Neuronal stem cell (in vitro differentiated cells): ENCODE results near the gene RPS6KB1.
"Not testable (repeated sequence)": the region's sequence is repeated elsewhere in the genome, so short reads cannot be mapped to it uniquely, and the experiment has no call there.

Source experiments
- DNase-seq: peaks from one replicate; pipeline ENCODE4 v3.0.0-alpha.2; 2013; ENCODE audit warnings: low spot score
- H2AFZ ChIP-seq: one replicate; pipeline ENCODE4 v1.6.1; 2013; ENCODE audit warnings: mild to moderate bottlenecking, low read length, inconsistent platforms
- H2AK5ac ChIP-seq: 2 replicates; pipeline ENCODE4 v1.6.1; 2013; ENCODE audit warnings: low read depth, mild to moderate bottlenecking, inconsistent platforms, low read length, moderate library complexity, mixed read lengths
- H2BK120ac ChIP-seq: 2 replicates; pipeline ENCODE4 v1.6.1; 2013; ENCODE audit warnings: low read depth, mild to moderate bottlenecking, inconsistent platforms, low read length, moderate library complexity, mixed read lengths
- H2BK12ac ChIP-seq: one replicate; pipeline ENCODE4 v1.6.1; 2013; ENCODE audit warnings: low read length, inconsistent platforms
- H2BK15ac ChIP-seq: 2 replicates; pipeline ENCODE4 v1.6.1; 2013; ENCODE audit warnings: mild to moderate bottlenecking, low read length, inconsistent platforms, mixed read lengths
- H2BK5ac ChIP-seq: one replicate; pipeline ENCODE4 v1.6.1; 2013; ENCODE audit warnings: inconsistent platforms, mild to moderate bottlenecking, low read length, moderate library complexity
- H3K14ac ChIP-seq: one replicate; pipeline ENCODE4 v1.6.1; 2013; ENCODE audit warnings: low read length, inconsistent platforms
- H3K18ac ChIP-seq: 2 replicates; pipeline ENCODE4 v1.6.1; 2013; ENCODE audit warnings: low read length, inconsistent platforms
- H3K23ac ChIP-seq: 2 replicates; pipeline ENCODE4 v1.6.1; 2013; ENCODE audit warnings: low read depth, mild to moderate bottlenecking, mixed read lengths, low read length, inconsistent platforms; ENCODE audit not compliant: poor library complexity
- H3K27ac ChIP-seq: replicated peaks from 3 replicates; pipeline ENCODE4 v1.5.1; 2013; ENCODE audit warnings: low read length, inconsistent platforms
- H3K27me3 ChIP-seq, 3 experiments: 2 replicates each; pipeline ENCODE4 v1.6.1; 2013; ENCODE audit warnings: low read length in 3 of 3, mild to moderate bottlenecking in 2 of 3, inconsistent platforms in 1 of 3, low read depth in 1 of 3, mixed read lengths in 1 of 3, moderate library complexity in 1 of 3; ENCODE audit not compliant: control insufficient read depth in 3 of 3, insufficient read depth in 3 of 3
- H3K36me3 ChIP-seq, 2 donors: replicated peaks in 1 of 2; 2 replicates each; pipeline ENCODE4 v1.6.1; 2013; ENCODE audit warnings: low read length in 2 of 2; ENCODE audit not compliant: control insufficient read depth in 2 of 2, insufficient read depth in 2 of 2
- H3K4ac ChIP-seq: 2 replicates; pipeline ENCODE4 v1.6.1; 2013; ENCODE audit warnings: inconsistent platforms, mild to moderate bottlenecking, low read length, moderate library complexity
- H3K4me1 ChIP-seq, 2 donors: 1 replicate in 1 of 2; 2 replicates in 1 of 2; pipeline ENCODE4 v1.6.1; 2013; ENCODE audit warnings: low read length in 2 of 2, low read depth in 1 of 2; ENCODE audit not compliant: control insufficient read depth in 2 of 2, insufficient read depth in 1 of 2
- H3K4me2 ChIP-seq: one replicate; pipeline ENCODE4 v1.6.1; 2013; ENCODE audit warnings: mild to moderate bottlenecking, low read length, inconsistent platforms; ENCODE audit not compliant: insufficient read depth, poor library complexity, severe bottlenecking
- H3K4me3 ChIP-seq, 2 donors: 2 replicates each; pipeline ENCODE4 v1.5.1; 2013; ENCODE audit warnings: low read length in 2 of 2, mild to moderate bottlenecking in 2 of 2, inconsistent platforms in 1 of 2, moderate library complexity in 1 of 2
- H3K79me1 ChIP-seq: one replicate; pipeline ENCODE4 v1.6.1; 2013; ENCODE audit warnings: low read depth, mild to moderate bottlenecking, inconsistent platforms, low read length, moderate library complexity
- H3K9ac ChIP-seq: one replicate; pipeline ENCODE4 v1.6.1; 2013; ENCODE audit warnings: mild to moderate bottlenecking, low read depth, low read length, inconsistent platforms; ENCODE audit not compliant: poor library complexity
- H3K9me3 ChIP-seq, 2 donors: replicated peaks in 1 of 2; 2 replicates each; pipeline versions ENCODE3 to v1.6.1; 2013; ENCODE audit warnings: low read length in 2 of 2, mild to moderate bottlenecking in 2 of 2, inconsistent platforms in 1 of 2, low read depth in 1 of 2, mixed read lengths in 1 of 2, moderate library complexity in 1 of 2; ENCODE audit not compliant: control insufficient read depth in 2 of 2, insufficient read depth in 1 of 2
- H4K8ac ChIP-seq: one replicate; pipeline ENCODE4 v1.6.1; 2013; ENCODE audit warnings: low read depth, mild to moderate bottlenecking, inconsistent platforms, low read length, moderate library complexity
- H4K91ac ChIP-seq: one replicate; pipeline ENCODE4 v1.6.1; 2013; ENCODE audit warnings: low read length, low read depth, mild to moderate bottlenecking, inconsistent platforms; ENCODE audit not compliant: poor library complexity
- whole genome bisulfite sequencing, 2 donors: extraction: QIAGEN DNeasy Blood & Tissue Kit; methylation state at CpG; one replicate each; pipeline ENCODE4 v1.1.7; 2013; ENCODE audit warnings: missing lambda C conversion rate in 2 of 2, mixed read lengths in 1 of 2; ENCODE audit not compliant: insufficient read length in 2 of 2, insufficient replicate concordance in 1 of 2; ENCODE audit errors: extremely low coverage in 2 of 2; 5-methylcytosine and 5-hydroxymethylcytosine counted together

The RPS6KB1 gene

GRCh38 chr17:59846394-59847165 is 46.3 kb upstream of the RPS6KB1 start:
- Histone ChIP-seq H2AFZ (no peak overlapping the region), H3K14ac (no peak overlapping the region), H3K9me3 (no peaks in the 10 kb centered on the region), H3K4me2 (no peak overlapping the region), H3K27me3 (no peaks in the 10 kb centered on the region), H2BK5ac (no peak overlapping the region), H3K18ac (no peak overlapping the region), H3K79me1 (no peaks in the 10 kb centered on the region), H3K27ac (no peak overlapping the region), H4K8ac (no peak overlapping the region), H3K4me1 (peaks cover 2 to 16% of the 10 kb centered on the region in 2 donors), H3K36me3 (peaks cover 0 to 7% of the 10 kb centered on the region in 2 donors), H3K4me3 (no peak overlapping the region), H4K91ac (no peak overlapping the region), H2BK15ac (no peak overlapping the region), H3K23ac (no peak overlapping the region), H3K4ac (no peak overlapping the region), H3K9ac (no peak overlapping the region), H2BK12ac (no peak overlapping the region), H2AK5ac (no peak overlapping the region), H2BK120ac (no peak overlapping the region)
- no peak for DNase-seq
- no CpG with 5 or more reads among the region's 7 CpGs for WGBS, 2 donors

- H2AFZ ChIP-seq = no peak overlapping the region
Observed at GRCh38 chr17:59848385-59848668, 44.6 kb upstream of the RPS6KB1 start.

GRCh38 chr17:59848778-59849177 is 44.1 kb upstream of the RPS6KB1 start:
- no peak overlapping the region for H3K4ac ChIP-seq
- H3K23ac ChIP-seq = no peak overlapping the region
- H4K8ac ChIP-seq = no peak overlapping the region
- H2BK120ac ChIP-seq = no peak overlapping the region
- peaks cover 3 to 19% of the 10 kb centered on the region in 2 donors for H3K4me1 ChIP-seq
- no peaks in the 10 kb centered on the region for H3K79me1 ChIP-seq
- H2AFZ ChIP-seq = no peak overlapping the region
- no peaks in the 10 kb centered on the region for H3K27me3 ChIP-seq
- no peaks in the 10 kb centered on the region for H3K36me3 ChIP-seq
- no peak overlapping the region for H3K4me2 ChIP-seq
- H2AK5ac ChIP-seq = no peak overlapping the region
- DNase-seq = no peak
- no peak overlapping the region for H3K14ac ChIP-seq
- H3K4me3 ChIP-seq = no peak overlapping the region
- H2BK15ac ChIP-seq = no peak overlapping the region
- H2BK5ac ChIP-seq = no peak overlapping the region
- H3K18ac ChIP-seq = no peak overlapping the region
- no peak overlapping the region for H4K91ac ChIP-seq
- H3K27ac ChIP-seq = no peak overlapping the region
- H2BK12ac ChIP-seq = no peak overlapping the region
- no peaks in the 10 kb centered on the region for H3K9me3 ChIP-seq
- no CpG with 5 or more reads among the region's 7 CpGs for WGBS, 2 donors
- H3K9ac ChIP-seq = no peak overlapping the region

More at GRCh38 chr17:59848385-59848668, 44.6 kb upstream of the RPS6KB1 start:
- H3K4me3 ChIP-seq = no peak overlapping the region
- H4K91ac ChIP-seq = no peak overlapping the region
- no peak overlapping the region for H2BK15ac ChIP-seq
- no peaks in the 10 kb centered on the region for H3K9me3 ChIP-seq
- H3K4ac ChIP-seq = no peak overlapping the region
- no CpG with 5 or more reads among the region's 6 CpGs for WGBS, 2 donors
- H2BK5ac ChIP-seq = no peak overlapping the region
- no peak overlapping the region for H2AK5ac ChIP-seq
- H3K4me1 ChIP-seq = peaks cover 3 to 19% of the 10 kb centered on the region in 2 donors
- H3K9ac ChIP-seq = no peak overlapping the region
- no peak overlapping the region for H3K27ac ChIP-seq
- H3K4me2 ChIP-seq = no peak overlapping the region
- no peak overlapping the region for H3K14ac ChIP-seq
- no peaks in the 10 kb centered on the region for H3K36me3 ChIP-seq
- H2BK120ac ChIP-seq = no peak overlapping the region
- DNase-seq = no peak
- H2BK12ac ChIP-seq = no peak overlapping the region
- no peaks in the 10 kb centered on the region for H3K79me1 ChIP-seq
- H4K8ac ChIP-seq = no peak overlapping the region
- H3K27me3 ChIP-seq = no peaks in the 10 kb centered on the region
- H3K18ac ChIP-seq = no peak overlapping the region
- no peak overlapping the region for H3K23ac ChIP-seq

GRCh38 chr17:59850311-59850710 is 42.6 kb upstream of the RPS6KB1 start:
- H3K36me3 ChIP-seq, H3K27ac ChIP-seq, DNase-seq, H2AFZ ChIP-seq, H3K23ac ChIP-seq, H4K8ac ChIP-seq, H2BK12ac ChIP-seq, H4K91ac ChIP-seq, H3K79me1 ChIP-seq, H3K9me3 ChIP-seq, H2BK15ac ChIP-seq, H3K9ac ChIP-seq, H3K18ac ChIP-seq, H3K27me3 ChIP-seq, H3K4me3 ChIP-seq, H3K4me2 ChIP-seq, H2BK5ac ChIP-seq, H2AK5ac ChIP-seq, H2BK120ac ChIP-seq, H3K4ac ChIP-seq, H3K14ac ChIP-seq: not testable (repeated sequence)
- WGBS, 2 donors = no CpG with 5 or more reads among the region's 15 CpGs
- H3K4me1 ChIP-seq = peaks cover 3 to 18% of the 10 kb centered on the region in 2 donors
